ENCODE data around the gene SP100. TPM values are rescaled to one million over a fixed set of nuclear protein-coding genes. Genes with fewer than 3 reads are reported as not detected.

SP100 gene
- total and polyA plus RNA-seq, 4 donors = 56.2 to 128 (median 81.1) TPM

DNA sequence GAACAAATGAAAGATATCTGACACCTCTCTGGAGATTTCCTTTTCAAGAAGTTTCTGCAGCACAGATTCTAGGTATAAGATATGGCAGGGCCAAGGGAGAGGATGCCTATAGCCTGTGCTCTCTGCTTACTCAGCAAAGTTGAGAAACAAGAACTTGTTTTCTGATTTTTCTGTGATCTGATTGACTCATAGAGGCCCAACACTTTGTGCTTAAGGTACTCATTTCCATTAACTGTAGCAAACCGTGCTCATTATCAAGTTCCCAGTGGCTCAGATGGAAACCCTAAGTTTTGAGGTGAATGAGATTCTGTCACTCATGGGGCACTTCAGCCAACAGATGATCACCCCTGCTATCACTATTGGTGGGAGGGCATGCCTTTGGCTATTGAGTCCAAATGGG is 124.3 kb downstream of the SP100 start:
- ATAC-seq (ENCODE audit: insufficient read depth, low FRiP score) (no peak), DNase-seq (no peak)
- H3K27ac ChIP-seq (ENCODE audit: low read depth in 1 of 2, low read length in 1 of 2) = no peak overlapping the region
- H3K27me3 ChIP-seq (ENCODE audit: control insufficient read depth in 3 of 3, insufficient read depth in 3 of 3, low read length in 2 of 3) = no peaks in the 10 kb centered on the region
- no peaks in the 10 kb centered on the region for H3K4me1 ChIP-seq (ENCODE audit: control insufficient read depth in 5 of 5, insufficient read depth in 5 of 5, low read length in 5 of 5)
- H3K9me3 ChIP-seq (ENCODE audit: control insufficient read depth in 4 of 4, insufficient read depth in 3 of 4, low read length in 3 of 4) = peaks cover 0 to 8% (median 4%) of the 10 kb centered on the region in 4 donors
- no peak overlapping the region for H3K4me3 ChIP-seq
- H3K9ac ChIP-seq (ENCODE audit: insufficient read depth in 1 of 2, low read length in 2 of 2) = no peak overlapping the region
- peaks cover 0 to 20% (median 6%) of the 10 kb centered on the region in 4 donors for H3K36me3 ChIP-seq (ENCODE audit: control insufficient read depth in 4 of 4, insufficient read depth in 4 of 4, low read length in 4 of 4)
- WGBS, 2 donors = 97 to 99% methylated on average over 1 of the region's 1 CpG
- TF ChIP-seq, protein P1, sequence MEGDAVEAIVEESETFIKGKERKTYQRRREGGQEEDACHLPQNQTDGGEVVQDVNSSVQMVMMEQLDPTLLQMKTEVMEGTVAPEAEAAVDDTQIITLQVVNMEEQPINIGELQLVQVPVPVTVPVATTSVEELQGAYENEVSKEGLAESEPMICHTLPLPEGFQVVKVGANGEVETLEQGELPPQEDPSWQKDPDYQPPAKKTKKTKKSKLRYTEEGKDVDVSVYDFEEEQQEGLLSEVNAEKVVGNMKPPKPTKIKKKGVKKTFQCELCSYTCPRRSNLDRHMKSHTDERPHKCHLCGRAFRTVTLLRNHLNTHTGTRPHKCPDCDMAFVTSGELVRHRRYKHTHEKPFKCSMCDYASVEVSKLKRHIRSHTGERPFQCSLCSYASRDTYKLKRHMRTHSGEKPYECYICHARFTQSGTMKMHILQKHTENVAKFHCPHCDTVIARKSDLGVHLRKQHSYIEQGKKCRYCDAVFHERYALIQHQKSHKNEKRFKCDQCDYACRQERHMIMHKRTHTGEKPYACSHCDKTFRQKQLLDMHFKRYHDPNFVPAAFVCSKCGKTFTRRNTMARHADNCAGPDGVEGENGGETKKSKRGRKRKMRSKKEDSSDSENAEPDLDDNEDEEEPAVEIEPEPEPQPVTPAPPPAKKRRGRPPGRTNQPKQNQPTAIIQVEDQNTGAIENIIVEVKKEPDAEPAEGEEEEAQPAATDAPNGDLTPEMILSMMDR (IDR thresholded peaks at IDR 0.05; ENCODE audit: control extremely low read depth, extremely low read depth) = no peak

DNA sequence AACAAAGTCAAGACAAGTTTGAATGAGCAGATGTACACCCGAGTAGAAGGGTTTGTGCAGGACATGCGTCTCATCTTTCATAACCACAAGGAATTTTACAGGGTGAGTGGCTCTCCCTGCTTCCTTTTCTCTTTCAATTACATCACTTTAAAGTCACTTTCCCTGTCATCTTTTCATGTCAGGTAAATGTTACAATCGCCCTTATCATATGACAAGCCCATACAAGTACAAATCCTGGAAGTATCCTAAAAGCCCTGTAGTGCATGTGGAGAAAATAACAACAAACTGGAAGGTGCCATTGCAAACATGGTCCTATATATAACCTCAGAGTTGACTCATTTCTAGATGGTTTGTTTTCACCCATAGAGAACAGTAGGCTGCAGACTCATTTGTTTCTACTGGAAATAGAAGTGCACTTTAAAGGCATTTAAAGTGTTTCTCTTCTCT is 126.0 kb downstream of the SP100 start:
- Histone ChIP-seq H3K27me3 (ENCODE audit: control insufficient read depth in 3 of 3, insufficient read depth in 3 of 3, low read length in 2 of 3) (no peaks in the 10 kb centered on the region), H3K4me1 (ENCODE audit: control insufficient read depth in 5 of 5, insufficient read depth in 5 of 5, low read length in 5 of 5) (no peaks in the 10 kb centered on the region), H3K9ac (ENCODE audit: insufficient read depth in 1 of 2, low read length in 2 of 2) (no peak overlapping the region), H3K9me3 (ENCODE audit: control insufficient read depth in 4 of 4, insufficient read depth in 3 of 4, low read length in 3 of 4) (peaks cover 0 to 11% (median 4%) of the 10 kb centered on the region in 4 donors), H3K27ac (ENCODE audit: low read depth in 1 of 2, low read length in 1 of 2) (no peak overlapping the region), H3K36me3 (ENCODE audit: control insufficient read depth in 4 of 4, insufficient read depth in 4 of 4, low read length in 4 of 4) (peaks cover 0 to 20% (median 6%) of the 10 kb centered on the region in 4 donors), H3K4me3 (no peak overlapping the region)
- DNase-seq (no peak), ATAC-seq (ENCODE audit: insufficient read depth, low FRiP score) (no peak)
- 84 to 88% methylated on average over 3 of the region's 3 CpGs for WGBS, 2 donors
- TF ChIP-seq, protein P1 (IDR thresholded peaks at IDR 0.05; ENCODE audit: control extremely low read depth, extremely low read depth) = no peak

DNA sequence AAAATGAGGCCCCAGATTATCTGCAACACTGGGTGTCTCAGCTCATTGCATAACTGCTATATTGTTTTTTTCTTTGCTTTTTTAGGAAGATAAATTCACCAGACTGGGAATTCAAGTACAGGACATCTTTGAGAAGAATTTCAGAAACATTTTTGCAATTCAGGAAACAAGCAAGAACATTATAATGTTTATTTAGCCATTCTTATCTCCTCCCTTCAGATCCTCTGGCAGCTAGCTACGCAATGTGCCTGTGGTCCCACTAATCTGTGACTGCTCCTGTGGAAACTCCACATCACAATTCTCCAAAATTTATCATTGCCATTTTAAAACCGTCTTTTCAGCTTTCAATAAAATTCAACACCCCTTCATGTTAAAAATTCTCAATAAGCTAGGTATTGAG is 126.8 kb downstream of the SP100 start:
- Histone ChIP-seq H3K9ac (ENCODE audit: insufficient read depth in 1 of 2, low read length in 2 of 2) (no peak overlapping the region), H3K36me3 (ENCODE audit: control insufficient read depth in 4 of 4, insufficient read depth in 4 of 4, low read length in 4 of 4) (peaks cover 0 to 20% (median 6%) of the 10 kb centered on the region in 4 donors), H3K27ac (ENCODE audit: low read depth in 1 of 2, low read length in 1 of 2) (no peak overlapping the region), H3K27me3 (ENCODE audit: control insufficient read depth in 3 of 3, insufficient read depth in 3 of 3, low read length in 2 of 3) (no peaks in the 10 kb centered on the region), H3K9me3 (ENCODE audit: control insufficient read depth in 4 of 4, insufficient read depth in 3 of 4, low read length in 3 of 4) (peaks cover 0 to 11% (median 4%) of the 10 kb centered on the region in 4 donors), H3K4me1 (ENCODE audit: control insufficient read depth in 5 of 5, insufficient read depth in 5 of 5, low read length in 5 of 5) (no peaks in the 10 kb centered on the region), H3K4me3 (no peak overlapping the region)
- DNase-seq = no peak
- WGBS, 2 donors = 78 to 88% methylated on average over 2 of the region's 2 CpGs
- ATAC-seq (ENCODE audit: insufficient read depth, low FRiP score) = no peak
- TF ChIP-seq, protein P1 (IDR thresholded peaks at IDR 0.05; ENCODE audit: control extremely low read depth, extremely low read depth) = no peak

DNA sequence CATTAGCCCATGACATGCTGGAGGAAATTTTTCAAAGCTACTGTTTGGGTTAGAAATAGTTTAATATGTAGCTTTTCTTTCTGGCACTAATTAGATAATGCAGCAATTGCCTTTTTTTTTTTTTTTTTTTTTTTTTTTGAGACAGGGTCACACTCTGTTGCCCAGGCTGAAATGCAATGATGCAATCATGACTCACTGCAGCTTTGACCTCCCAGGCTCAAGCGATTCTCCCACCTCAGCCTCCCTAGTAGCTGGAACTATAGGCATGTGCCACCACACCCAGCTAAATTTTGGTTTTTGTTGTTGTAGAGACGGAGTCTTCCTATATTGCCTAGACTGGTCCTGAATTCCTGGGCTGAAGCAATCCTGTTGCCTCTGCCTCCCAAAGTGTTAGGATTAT is 136.2 kb downstream of the SP100 start:
- ATAC-seq (ENCODE audit: insufficient read depth, low FRiP score) (no peak), DNase-seq (no peak)
- no peaks in the 10 kb centered on the region for H3K4me1 ChIP-seq (ENCODE audit: control insufficient read depth in 5 of 5, insufficient read depth in 5 of 5, low read length in 5 of 5)
- no peak overlapping the region for H3K9ac ChIP-seq (ENCODE audit: insufficient read depth in 1 of 2, low read length in 2 of 2)
- H3K27me3 ChIP-seq (ENCODE audit: control insufficient read depth in 3 of 3, insufficient read depth in 3 of 3, low read length in 2 of 3) = no peaks in the 10 kb centered on the region
- H3K4me3 ChIP-seq = no peak overlapping the region
- TF ChIP-seq, protein P1 (IDR thresholded peaks at IDR 0.05; ENCODE audit: control extremely low read depth, extremely low read depth) = no peak
- no peak overlapping the region for H3K27ac ChIP-seq (ENCODE audit: low read depth in 1 of 2, low read length in 1 of 2)
- peaks cover 0 to 4% (median 0%) of the 10 kb centered on the region in 4 donors for H3K9me3 ChIP-seq (ENCODE audit: control insufficient read depth in 4 of 4, insufficient read depth in 3 of 4, low read length in 3 of 4)
- H3K36me3 ChIP-seq (ENCODE audit: control insufficient read depth in 4 of 4, insufficient read depth in 4 of 4, low read length in 4 of 4) = no peaks in the 10 kb centered on the region
- 95% methylated on average over 2 of the region's 2 CpGs for WGBS, 2 donors

All from lung (tissue), 12 donors.